GM23338 (cell line): ENCODE measurements around the gene ARHGAP30. TPM values are rescaled to one million over a fixed set of nuclear protein-coding genes. Genes with fewer than 3 reads are reported as not detected.

Experiments
- ATAC-seq: fragments of 200-7000 bp; cut with Tn5 transposase; 3 replicates; pipeline ENCODE4 v1.9.1; 2020
- DNase-seq: peaks from one replicate; pipeline ENCODE4 v3.0.0-alpha.2; 2015; ENCODE audit warnings: low spot score
- H2AFZ ChIP-seq: fragments of 200-600 bp; sonication (generic); 2 replicates; pipeline ENCODE4 v1.8.0; 2016; ENCODE audit warnings: antibody characterized with exemption, mild to moderate bottlenecking, moderate library complexity
- H3F3A ChIP-seq: fragments of 200-600 bp; sonication (generic); replicated peaks from 2 replicates; pipeline ENCODE4 v1.8.0; 2017; ENCODE audit warnings: antibody characterized with exemption, mixed run types, low read depth
- H3K27ac ChIP-seq: fragments of 200-600 bp; sonication (generic); 2 replicates; pipeline ENCODE4 v1.6.1; 2016; ENCODE audit warnings: low read depth
- H3K27me3 ChIP-seq: fragments of 200-600 bp; sonication (generic); 2 replicates; pipeline ENCODE4 v1.8.0; 2016; ENCODE audit warnings: mild to moderate bottlenecking, mixed run types, moderate library complexity; ENCODE audit not compliant: insufficient read depth
- H3K36me3 ChIP-seq: fragments of 200-600 bp; sonication (generic); 2 replicates; pipeline ENCODE4 v1.8.0; 2016; ENCODE audit warnings: mild to moderate bottlenecking; ENCODE audit not compliant: insufficient read depth
- H3K4me1 ChIP-seq: fragments of 200-600 bp; sonication (generic); 2 replicates; pipeline ENCODE4 v1.8.0; 2016; ENCODE audit warnings: mild to moderate bottlenecking, moderate library complexity; ENCODE audit not compliant: insufficient read depth
- H3K4me2 ChIP-seq: fragments of 200-600 bp; sonication (generic); 2 replicates; pipeline ENCODE4 v1.7.1; 2017; ENCODE audit warnings: mixed run types
- H3K4me3 ChIP-seq: fragments of 200-600 bp; sonication (generic); 2 replicates; pipeline ENCODE4 v1.6.1; 2016; ENCODE audit warnings: mixed run types
- H3K79me2 ChIP-seq: fragments of 200-600 bp; sonication (generic); replicated peaks from 2 replicates; pipeline ENCODE4 v1.8.0; 2017; ENCODE audit warnings: mild to moderate bottlenecking; ENCODE audit not compliant: insufficient read depth
- H3K9me2 ChIP-seq: fragments of 200-600 bp; sonication (generic); 2 replicates; pipeline ENCODE4 v1.8.0; 2017; ENCODE audit not compliant: insufficient read depth
- H4K20me1 ChIP-seq: fragments of 200-600 bp; sonication (generic); replicated peaks from 2 replicates; pipeline ENCODE4 v1.8.0; 2017; ENCODE audit warnings: mild to moderate bottlenecking; ENCODE audit not compliant: insufficient read depth
- H3K27ac Mint-ChIP-seq: 2 replicates; pipeline ENCODE4 v1.8.0; 2020; ENCODE audit warnings: inconsistent platforms, mild to moderate bottlenecking, moderate library complexity, mixed read lengths
- H3K27me3 Mint-ChIP-seq: 3 replicates; pipeline ENCODE4 v1.8.0; 2022; ENCODE audit warnings: low read depth, mild to moderate bottlenecking, moderate library complexity, mixed read lengths, inconsistent platforms; ENCODE audit not compliant: insufficient read depth, poor library complexity
- H3K36me3 Mint-ChIP-seq: 3 replicates; pipeline ENCODE4 v1.8.0; 2021; ENCODE audit warnings: low read depth, mild to moderate bottlenecking, inconsistent platforms, moderate library complexity, mixed read lengths
- H3K4me1 Mint-ChIP-seq: 3 replicates; pipeline ENCODE4 v1.8.0; 2020; ENCODE audit warnings: mild to moderate bottlenecking, inconsistent platforms, mixed read lengths
- H3K4me3 Mint-ChIP-seq: 3 replicates; pipeline ENCODE4 v1.8.0; 2021; ENCODE audit warnings: moderate library complexity, mild to moderate bottlenecking, inconsistent platforms, mixed read lengths
- H3K9me3 Mint-ChIP-seq: 3 replicates; pipeline ENCODE4 v1.8.0; 2020; ENCODE audit warnings: moderate library complexity, mild to moderate bottlenecking, inconsistent platforms, mixed read lengths
- CREB1 ChIP-seq: fragments of 250-450 bp; sonication (Bioruptor Pico); IDR thresholded peaks from 2 replicates; pipeline ENCODE4 v1.5.0; 2020; ENCODE audit warnings: low read depth, mild to moderate bottlenecking, moderate library complexity
- CTCF ChIP-seq, 2 experiments: fragments of 200-600 bp in 1 of 2; sonication (generic) in 1 of 2; conservative IDR thresholded peaks; 2 replicates each; pipeline versions ENCODE4 v1.5.1 to v1.6.1; 2016 to 2017; ENCODE audit warnings: antibody characterized with exemption in 2 of 2, low read depth in 2 of 2, mild to moderate bottlenecking in 2 of 2, moderate library complexity in 1 of 2
- ETS1 ChIP-seq: IDR thresholded peaks from 2 replicates; pipeline ENCODE4 v1.6.1; 2016; ENCODE audit warnings: antibody characterized with exemption
- EZH2 ChIP-seq: fragments of 200-600 bp; sonication (generic); IDR thresholded peaks from one replicate; pipeline ENCODE4 v1.8.0; 2017; ENCODE audit warnings: antibody characterized with exemption, mild to moderate bottlenecking, low read depth; ENCODE audit not compliant: unreplicated experiment
- EZH2phosphoT487 ChIP-seq: fragments of 200-600 bp; sonication (generic); IDR thresholded peaks from one replicate; pipeline ENCODE4 v1.8.1; 2018; ENCODE audit warnings: antibody characterized with exemption; ENCODE audit not compliant: unreplicated experiment
- JUNB ChIP-seq: IDR thresholded peaks from one replicate; pipeline ENCODE4 v1.6.1; 2016; ENCODE audit warnings: antibody characterized with exemption; ENCODE audit not compliant: unreplicated experiment
- NANOG ChIP-seq: IDR thresholded peaks from 2 replicates; pipeline ENCODE4 v1.6.1; 2016; ENCODE audit warnings: antibody characterized with exemption, borderline replicate concordance
- POLR2AphosphoS5 ChIP-seq: IDR thresholded peaks from 2 replicates; pipeline ENCODE4 v1.6.1; 2016; ENCODE audit warnings: antibody characterized with exemption, low read depth
- REST ChIP-seq: IDR thresholded peaks from one replicate; pipeline ENCODE4 v1.6.1; 2018; ENCODE audit warnings: antibody characterized with exemption; ENCODE audit not compliant: unreplicated experiment
- STAT1 ChIP-seq: IDR thresholded peaks from one replicate; pipeline ENCODE4 v1.6.1; 2016; ENCODE audit warnings: antibody characterized with exemption; ENCODE audit not compliant: unreplicated experiment
- ZNF114 ChIP-seq: fragments of 250-450 bp; sonication (Bioruptor Pico); IDR thresholded peaks from 2 replicates; pipeline ENCODE4 v1.5.0; 2020; ENCODE audit warnings: mild to moderate bottlenecking, moderate library complexity
- ZNF331 ChIP-seq: fragments of 250-450 bp; sonication (Bioruptor Pico); IDR thresholded peaks from 2 replicates; pipeline ENCODE4 v1.5.0; 2020; ENCODE audit warnings: low read depth, mild to moderate bottlenecking, moderate library complexity
- ZNF462 ChIP-seq: fragments of 250-450 bp; sonication (Bioruptor Pico); IDR thresholded peaks from 2 replicates; pipeline ENCODE4 v1.5.0; 2020; ENCODE audit warnings: mild to moderate bottlenecking, moderate library complexity
- polyA plus RNA-seq: library from polyadenylated mRNA; unstranded; fragments of >200 nt; fragmentation: Nextera tagmentation; extraction: Ambion mirVana; gene quantifications from 2 replicates; pipeline ENCODE4 v1.2.1, GENCODE V29; 2016
- total RNA-seq: library from RNA; depleted of rRNA; stranded (reverse); fragments of >200 nt; shearing (Covaris generic); gene quantifications from 2 replicates; pipeline ENCODE4 v1.2.3, GENCODE V29; 2014

The ARHGAP30 gene
- total and polyA plus RNA-seq, 2 experiments from 2014 or later = 0.45 TPM; not detected in 1

GRCh38 chr1:161001525-161001924, 68.2 kb downstream of the ARHGAP30 start:
- Mint-ChIP-seq H3K27ac (peak overlapping the region; percentile 18; the same call in 1 of the 2 replicates), H3K4me3 (no peak overlapping the region), H3K36me3 (peaks cover 59% of the 10 kb centered on the region), H3K9me3 (no peaks in the 10 kb centered on the region; the same call in 2 of the 3 replicates), H3K4me1 (peaks cover 22% of the 10 kb centered on the region), H3K27me3 (peaks cover 15% of the 10 kb centered on the region)
- Histone ChIP-seq H3K4me3 (no peak overlapping the region), H2AFZ (no peak overlapping the region), H3K9me2 (no peaks in the 10 kb centered on the region), H3F3A (peaks cover 29% of the 10 kb centered on the region), H3K4me1 (peaks cover 4% of the 10 kb centered on the region; the same call in 1 of the 2 replicates), H3K36me3 (peaks cover 36% of the 10 kb centered on the region), H4K20me1 (peaks cover 55% of the 10 kb centered on the region), H3K27me3 (no peaks in the 10 kb centered on the region), H3K4me2 (no peak overlapping the region), H3K27ac (peak overlapping the region; percentile 5; the same call in 1 of the 2 replicates), H3K79me2 (peaks cover 52% of the 10 kb centered on the region)
- DNase-seq (no peak), ATAC-seq (no peak)
- TF ChIP-seq CREB1 (no peak), EZH2 (no peak), NANOG (no peak), ZNF331 (CRISPR knock-in tag) (no peak), ZNF114 (CRISPR knock-in tag) (no peak), ETS1 (no peak), EZH2phosphoT487 (no peak), POLR2AphosphoS5 (no peak), STAT1 (no peak), CTCF (conservative IDR thresholded peaks at IDR 0.05; ENCODE audit: low read depth in 2 of 2) (no peak), JUNB (no peak), ZNF462 (CRISPR knock-in tag) (no peak), REST (no peak)
